ENCODE data around the gene TMTC1.

- TF ChIP-seq ZNF274 (IDR thresholded peaks at IDR 0.05; ENCODE audit: low read depth, low read length) = no peak
- no peak for TF ChIP-seq YY1 (IDR thresholded peaks at IDR 0.05; ENCODE audit: insufficient read depth, insufficient read length)
Observed at GRCh38 chr12:29804019-29804418, 20.3 kb upstream of the TMTC1 start.
